ENCODE measurements around the gene APBA2.

DNA sequence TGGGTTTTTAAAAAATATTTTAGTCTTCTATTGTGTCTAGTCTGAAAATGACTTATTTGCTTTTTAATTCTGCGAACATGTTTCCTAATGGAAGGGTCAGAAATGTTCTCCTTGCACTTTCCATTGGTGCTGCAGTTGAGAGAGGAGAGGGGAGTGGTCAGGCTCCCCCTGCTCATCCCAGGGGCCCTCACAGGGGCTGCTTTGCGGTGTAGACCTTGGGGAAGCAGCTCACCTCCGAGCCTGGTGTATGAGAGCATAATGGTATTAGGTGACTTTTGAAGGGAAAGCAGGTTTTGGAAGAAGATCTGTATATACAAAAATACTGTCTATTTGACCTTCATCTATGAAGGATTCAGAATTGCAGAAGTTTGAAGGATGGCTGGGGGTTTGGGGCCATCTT is 28.3 kb downstream of the APBA2 start:
- no peak for TF ChIP-seq POLR2A (IDR thresholded peaks at IDR 0.05; ENCODE audit: low read depth, low read length)
- TF ChIP-seq, protein P1, sequence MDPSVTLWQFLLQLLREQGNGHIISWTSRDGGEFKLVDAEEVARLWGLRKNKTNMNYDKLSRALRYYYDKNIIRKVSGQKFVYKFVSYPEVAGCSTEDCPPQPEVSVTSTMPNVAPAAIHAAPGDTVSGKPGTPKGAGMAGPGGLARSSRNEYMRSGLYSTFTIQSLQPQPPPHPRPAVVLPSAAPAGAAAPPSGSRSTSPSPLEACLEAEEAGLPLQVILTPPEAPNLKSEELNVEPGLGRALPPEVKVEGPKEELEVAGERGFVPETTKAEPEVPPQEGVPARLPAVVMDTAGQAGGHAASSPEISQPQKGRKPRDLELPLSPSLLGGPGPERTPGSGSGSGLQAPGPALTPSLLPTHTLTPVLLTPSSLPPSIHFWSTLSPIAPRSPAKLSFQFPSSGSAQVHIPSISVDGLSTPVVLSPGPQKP (IDR thresholded peaks at IDR 0.05; ENCODE audit: borderline replicate concordance, low read depth, low read length): no peak
